ENCODE measurements around the gene MAN1C1. TPM values are rescaled to one million over a fixed set of nuclear protein-coding genes. Genes with fewer than 3 reads are reported as not detected.

The MAN1C1 gene
- total and polyA plus RNA-seq, 9 of the 15 experiments (the other 6 are each of a cell fraction or from before 2014, with no cell fraction given) = 0.04 to 0.44 (median 0.10) TPM; not detected in 3

DNA sequence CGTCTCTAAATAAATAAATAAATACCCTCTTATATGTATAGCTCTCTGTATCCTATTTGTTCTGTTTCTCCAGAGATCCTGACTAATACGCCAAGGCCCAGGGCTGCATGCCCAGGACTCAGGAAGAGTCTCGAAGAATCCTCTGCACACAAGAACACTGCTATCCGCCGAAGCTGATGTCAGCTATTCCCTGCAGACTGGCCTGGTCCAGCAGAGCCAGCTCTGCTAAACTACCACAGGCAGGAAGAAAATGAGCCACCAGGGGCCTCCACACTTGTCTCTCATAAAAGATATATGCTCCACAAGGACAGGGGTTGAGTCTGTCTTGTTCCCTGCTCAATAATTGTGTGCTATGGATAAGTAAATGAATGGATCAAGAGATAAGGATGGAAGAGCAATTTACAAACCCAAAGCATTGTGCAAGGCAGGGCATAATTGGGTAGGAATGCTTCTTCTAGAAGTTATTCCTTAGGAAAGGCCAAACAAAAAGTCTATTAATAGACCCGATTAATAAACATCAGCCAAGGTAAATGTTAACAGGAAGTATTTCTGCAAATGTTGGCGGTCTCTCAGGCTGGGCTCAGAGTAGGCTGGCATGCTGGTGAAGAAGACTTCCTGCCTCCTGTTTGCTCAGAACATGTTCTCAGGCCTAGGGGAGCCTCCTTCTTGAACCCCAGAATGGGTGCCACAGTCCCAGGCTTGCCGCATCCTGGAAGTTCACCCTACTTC, 26.3 kb upstream of the MAN1C1 start:
- no peaks in the 10 kb centered on the region for H4K20me1 ChIP-seq (replicated peaks; ENCODE audit: control insufficient read depth, insufficient read depth, low read length)
- H3K9me3 ChIP-seq (replicated peaks; ENCODE audit: control insufficient read depth, insufficient read depth, low read depth, low read length) = no peaks in the 10 kb centered on the region
- H3K79me2 ChIP-seq (ENCODE audit: control insufficient read depth, insufficient read depth, low read length) = no peaks in the 10 kb centered on the region
- no peak overlapping the region for H3K4me2 ChIP-seq (ENCODE audit: insufficient read depth, low read length)
- no peak overlapping the region for H3K27ac ChIP-seq (ENCODE audit: extremely low read depth, low read depth, low read length)
- intact Hi-C loops (cut with micrococcal nuclease) (no loop called here), in situ Hi-C loops (cut with MboI) (no loop called here)
- peak; percentile 52 for ATAC-seq
- POLR2A ChIA-PET = interaction anchor here (0.6 kb wide), 4 partner anchors 34 to 503 kb away, joined by 3 read pairs; no protein-coding TSS in a partner anchor
- H3K4me1 ChIP-seq (replicated peaks in 1 of 2; ENCODE audit: control insufficient read depth in 2 of 2, insufficient read depth in 2 of 2, low read length in 2 of 2) = peaks cover 0 to 9% of the 10 kb centered on the region in 2 experiments; a peak in 2 of 5 replicates
- no peak for DNase-seq (ENCODE audit: extremely low read depth in 1 of 4, low spot score in 3 of 4)
- H3K9me1 ChIP-seq (ENCODE audit: control insufficient read depth, insufficient read depth, low read length) = no peaks in the 10 kb centered on the region
- BruUV-seq (replicated peaks) = no TSS peak
- no peak overlapping the region for H3K4me3 ChIP-seq
- H3K27me3 ChIP-seq (ENCODE audit: control insufficient read depth in 2 of 2, insufficient read depth in 2 of 2, low read length in 2 of 2) = peaks cover 17 to 58% of the 10 kb centered on the region in 2 experiments; a peak in 4 of 5 replicates
- CTCF ChIA-PET (ENCODE audit: low intra/inter-chr PET ratio) = no interaction called here
- no peak overlapping the region for H3K9ac ChIP-seq (ENCODE audit: insufficient read depth in 1 of 2, low read depth in 2 of 2, low read length in 2 of 2)
- no peak overlapping the region for H2AFZ ChIP-seq (ENCODE audit: low read depth, low read length)
- 41% methylated on average over 8 of the region's 8 CpGs for WGBS (ENCODE audit: insufficient coverage, low coverage, missing lambda C conversion rate)
- no peaks in the 10 kb centered on the region for H3K36me3 ChIP-seq (ENCODE audit: control insufficient read depth, insufficient read depth, low read length)
- no peak for FAIRE-seq
- TF ChIP-seq DMBX1 (CRISPR knock-in tag; IDR thresholded peaks at IDR 0.05; ENCODE audit: borderline replicate concordance) = no peak
- TF ChIP-seq ZNF41 (CRISPR knock-in tag; conservative IDR thresholded peaks at IDR 0.05) = no peak
- TF ChIP-seq, protein P1, sequence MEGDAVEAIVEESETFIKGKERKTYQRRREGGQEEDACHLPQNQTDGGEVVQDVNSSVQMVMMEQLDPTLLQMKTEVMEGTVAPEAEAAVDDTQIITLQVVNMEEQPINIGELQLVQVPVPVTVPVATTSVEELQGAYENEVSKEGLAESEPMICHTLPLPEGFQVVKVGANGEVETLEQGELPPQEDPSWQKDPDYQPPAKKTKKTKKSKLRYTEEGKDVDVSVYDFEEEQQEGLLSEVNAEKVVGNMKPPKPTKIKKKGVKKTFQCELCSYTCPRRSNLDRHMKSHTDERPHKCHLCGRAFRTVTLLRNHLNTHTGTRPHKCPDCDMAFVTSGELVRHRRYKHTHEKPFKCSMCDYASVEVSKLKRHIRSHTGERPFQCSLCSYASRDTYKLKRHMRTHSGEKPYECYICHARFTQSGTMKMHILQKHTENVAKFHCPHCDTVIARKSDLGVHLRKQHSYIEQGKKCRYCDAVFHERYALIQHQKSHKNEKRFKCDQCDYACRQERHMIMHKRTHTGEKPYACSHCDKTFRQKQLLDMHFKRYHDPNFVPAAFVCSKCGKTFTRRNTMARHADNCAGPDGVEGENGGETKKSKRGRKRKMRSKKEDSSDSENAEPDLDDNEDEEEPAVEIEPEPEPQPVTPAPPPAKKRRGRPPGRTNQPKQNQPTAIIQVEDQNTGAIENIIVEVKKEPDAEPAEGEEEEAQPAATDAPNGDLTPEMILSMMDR (IDR thresholded peaks at IDR 0.05 in 2 of 3, conservative IDR thresholded peaks at IDR 0.05 in 1 of 3; ENCODE audit: insufficient read depth in 2 of 3, low read depth in 1 of 3, low read length in 3 of 3) = peak in 1 of 3 experiments; percentile 32; a peak in 1 of 6 replicates
- TF ChIP-seq KAT2B (IDR thresholded peaks at IDR 0.05; ENCODE audit: low read depth, low read length) = no peak
- no peak for TF ChIP-seq TAL1 (IDR thresholded peaks at IDR 0.05)
- no peak for TF ChIP-seq PURB (CRISPR knock-in tag; IDR thresholded peaks at IDR 0.05; ENCODE audit: low read depth)
- TF ChIP-seq ZNF699 (CRISPR knock-in tag; IDR thresholded peaks at IDR 0.05; ENCODE audit: insufficient replicate concordance) = no peak
- TF ChIP-seq, protein P2, sequence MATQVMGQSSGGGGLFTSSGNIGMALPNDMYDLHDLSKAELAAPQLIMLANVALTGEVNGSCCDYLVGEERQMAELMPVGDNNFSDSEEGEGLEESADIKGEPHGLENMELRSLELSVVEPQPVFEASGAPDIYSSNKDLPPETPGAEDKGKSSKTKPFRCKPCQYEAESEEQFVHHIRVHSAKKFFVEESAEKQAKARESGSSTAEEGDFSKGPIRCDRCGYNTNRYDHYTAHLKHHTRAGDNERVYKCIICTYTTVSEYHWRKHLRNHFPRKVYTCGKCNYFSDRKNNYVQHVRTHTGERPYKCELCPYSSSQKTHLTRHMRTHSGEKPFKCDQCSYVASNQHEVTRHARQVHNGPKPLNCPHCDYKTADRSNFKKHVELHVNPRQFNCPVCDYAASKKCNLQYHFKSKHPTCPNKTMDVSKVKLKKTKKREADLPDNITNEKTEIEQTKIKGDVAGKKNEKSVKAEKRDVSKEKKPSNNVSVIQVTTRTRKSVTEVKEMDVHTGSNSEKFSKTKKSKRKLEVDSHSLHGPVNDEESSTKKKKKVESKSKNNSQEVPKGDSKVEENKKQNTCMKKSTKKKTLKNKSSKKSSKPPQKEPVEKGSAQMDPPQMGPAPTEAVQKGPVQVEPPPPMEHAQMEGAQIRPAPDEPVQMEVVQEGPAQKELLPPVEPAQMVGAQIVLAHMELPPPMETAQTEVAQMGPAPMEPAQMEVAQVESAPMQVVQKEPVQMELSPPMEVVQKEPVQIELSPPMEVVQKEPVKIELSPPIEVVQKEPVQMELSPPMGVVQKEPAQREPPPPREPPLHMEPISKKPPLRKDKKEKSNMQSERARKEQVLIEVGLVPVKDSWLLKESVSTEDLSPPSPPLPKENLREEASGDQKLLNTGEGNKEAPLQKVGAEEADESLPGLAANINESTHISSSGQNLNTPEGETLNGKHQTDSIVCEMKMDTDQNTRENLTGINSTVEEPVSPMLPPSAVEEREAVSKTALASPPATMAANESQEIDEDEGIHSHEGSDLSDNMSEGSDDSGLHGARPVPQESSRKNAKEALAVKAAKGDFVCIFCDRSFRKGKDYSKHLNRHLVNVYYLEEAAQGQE (IDR thresholded peaks at IDR 0.05; ENCODE audit: borderline replicate concordance) = peak; percentile 17; the same call in 1 of the 2 replicates
- TF ChIP-seq, protein P2 (CRISPR knock-in tag; IDR thresholded peaks at IDR 0.05; ENCODE audit: low read depth) = no peak
- TF ChIP-seq PHF20 (IDR thresholded peaks at IDR 0.05; ENCODE audit: partially characterized antibody) = no peak
- peak; percentile 6 for TF ChIP-seq MEIS2 (IDR thresholded peaks at IDR 0.05; ENCODE audit: partially characterized antibody)
- TF ChIP-seq GATAD2B (IDR thresholded peaks at IDR 0.05; ENCODE audit: borderline replicate concordance) = no peak
